ENCODE data around the gene AJM1. TPM values are rescaled to one million over a fixed set of nuclear protein-coding genes. Genes with fewer than 3 reads are reported as not detected.

Gene AJM1
- total RNA-seq, 2 donors from 2014 or later = 1.4 to 3.5 TPM

- 87 to 92% methylated on average over 21 to 25 of the region's 25 CpGs for WGBS, 2 experiments (ENCODE audit: insufficient coverage in 1 of 2, insufficient read length in 1 of 2)
- Mint-ChIP-seq H3K27me3 (ENCODE audit: insufficient read depth) (peaks cover 19% of the 10 kb centered on the region), H3K36me3 (ENCODE audit: low read depth) (peaks cover 48% of the 10 kb centered on the region), H3K9me3 (no peaks in the 10 kb centered on the region), H3K27ac (peak overlapping the region; percentile 39), H3K4me1 (peaks cover 20% of the 10 kb centered on the region), H3K4me3 (peak overlapping the region; percentile 70)
- no peaks in the 10 kb centered on the region for H3K9me3 ChIP-seq (ENCODE audit: control insufficient read depth, low read length)
- peaks cover 5% of the 10 kb centered on the region for H3K4me1 ChIP-seq (ENCODE audit: control insufficient read depth, insufficient read depth, low read length)
- H3K36me3 ChIP-seq (ENCODE audit: control insufficient read depth, insufficient read depth, low read length) = peaks cover 32% of the 10 kb centered on the region
- H3K9ac ChIP-seq (ENCODE audit: extremely low read depth, low read length, poor library complexity, severe bottlenecking) = peak overlapping the region; percentile 41
- no peak for DNase-seq
- H3K4me3 ChIP-seq (ENCODE audit: low read length) = peak overlapping the region; percentile 84
- TF ChIP-seq CTCF (conservative IDR thresholded peaks at IDR 0.05) = no peak
- H3K27me3 ChIP-seq (ENCODE audit: control insufficient read depth, insufficient read depth, low read length, poor library complexity, severe bottlenecking) = no peaks in the 10 kb centered on the region
- no peak overlapping the region for H3K27ac ChIP-seq (ENCODE audit: low read depth, low read length)
Observed at GRCh38 chr9:136806631-136807201, 35.6 kb upstream of the AJM1 start.

- H3K4me1 ChIP-seq (ENCODE audit: control insufficient read depth, insufficient read depth, low read length) = peaks cover 5% of the 10 kb centered on the region
- peak within 1 kb of the TSS; percentile 70 for H3K4me3 Mint-ChIP-seq
- H3K4me1 Mint-ChIP-seq = peaks cover 20% of the 10 kb centered on the region
- peak; percentile 86 for DNase-seq
- H3K27me3 Mint-ChIP-seq (ENCODE audit: insufficient read depth) = peaks cover 13% of the 10 kb centered on the region
- peak within 1 kb of the TSS; percentile 92 for H3K4me3 ChIP-seq (ENCODE audit: low read length)
- WGBS, 2 experiments (ENCODE audit: insufficient coverage in 1 of 2, insufficient read length in 1 of 2) = 2% methylated on average over 52 to 96 of the region's 96 CpGs
- H3K27ac ChIP-seq (ENCODE audit: low read depth, low read length) = no peak within 1 kb of the TSS
- H3K27ac Mint-ChIP-seq = peak within 1 kb of the TSS; percentile 87
- H3K36me3 ChIP-seq (ENCODE audit: control insufficient read depth, insufficient read depth, low read length) = peaks cover 40% of the 10 kb centered on the region
- peak within 1 kb of the TSS; percentile 74 for H3K9ac ChIP-seq (ENCODE audit: extremely low read depth, low read length, poor library complexity, severe bottlenecking)
- H3K27me3 ChIP-seq (ENCODE audit: control insufficient read depth, insufficient read depth, low read length, poor library complexity, severe bottlenecking) = no peaks in the 10 kb centered on the region
- no peaks in the 10 kb centered on the region for H3K9me3 ChIP-seq (ENCODE audit: control insufficient read depth, low read length)
- H3K36me3 Mint-ChIP-seq (ENCODE audit: low read depth) = peaks cover 49% of the 10 kb centered on the region
- H3K9me3 Mint-ChIP-seq = no peaks in the 10 kb centered on the region
- no peak for TF ChIP-seq CTCF (conservative IDR thresholded peaks at IDR 0.05)
Observed at GRCh38 chr9:136807281-136808074, 34.8 kb upstream of the AJM1 start, which contains the start of gene RABL6. TSS of gene RABL6 (plus strand) at chr9:136807948. CDS start at chr9:136808197, 249 bp downstream.

- Mint-ChIP-seq H3K27ac (peak overlapping the region; percentile 84), H3K4me1 (peaks cover 20% of the 10 kb centered on the region), H3K36me3 (ENCODE audit: low read depth) (peaks cover 57% of the 10 kb centered on the region), H3K27me3 (ENCODE audit: insufficient read depth) (peaks cover 11% of the 10 kb centered on the region), H3K4me3 (peak overlapping the region; percentile 70), H3K9me3 (no peaks in the 10 kb centered on the region)
- Histone ChIP-seq H3K36me3 (ENCODE audit: control insufficient read depth, insufficient read depth, low read length) (peaks cover 47% of the 10 kb centered on the region), H3K27me3 (ENCODE audit: control insufficient read depth, insufficient read depth, low read length, poor library complexity, severe bottlenecking) (no peaks in the 10 kb centered on the region), H3K9me3 (ENCODE audit: control insufficient read depth, low read length) (no peaks in the 10 kb centered on the region), H3K4me3 (ENCODE audit: low read length) (peak overlapping the region; percentile 92), H3K4me1 (ENCODE audit: control insufficient read depth, insufficient read depth, low read length) (peaks cover 5% of the 10 kb centered on the region), H3K9ac (ENCODE audit: extremely low read depth, low read length, poor library complexity, severe bottlenecking) (peak overlapping the region; percentile 74), H3K27ac (ENCODE audit: low read depth, low read length) (no peak overlapping the region)
- TF ChIP-seq CTCF (conservative IDR thresholded peaks at IDR 0.05) = peak; percentile 14
- 0% methylated on average over 13 to 93 of the region's 93 CpGs for WGBS, 2 experiments (ENCODE audit: insufficient coverage in 1 of 2, insufficient read length in 1 of 2)
- no peak for DNase-seq
Observed at GRCh38 chr9:136808075-136808805, 34.0 kb upstream of the AJM1 start.
